H1 (cell line): Measurements from ENCODE around the gene ZACN. TPM values are rescaled to one million over a fixed set of nuclear protein-coding genes. Genes with fewer than 3 reads are reported as not detected.

ENCODE experiments used
- CBX5 ChIP-seq: fragments of 300-800, 300-1000 bp; sonication (generic); IDR thresholded peaks from 2 replicates; pipeline ENCODE4 v1.7.1; 2016; ENCODE audit warnings: antibody characterized with exemption, low read length, low read depth
- SAP30 ChIP-seq: fragments of 300-600 bp; sonication (generic); IDR thresholded peaks from 2 replicates; pipeline ENCODE4 v1.7.1; 2012; ENCODE audit warnings: low read length, moderate library complexity, mild to moderate bottlenecking, inconsistent platforms; ENCODE audit not compliant: insufficient read depth, insufficient replicate concordance
- SRF ChIP-seq: IDR thresholded peaks from 2 replicates; pipeline ENCODE4 v1.6.1; 2011; ENCODE audit warnings: mild to moderate bottlenecking, low read depth, low read length, moderate library complexity
- TCF12 ChIP-seq: IDR thresholded peaks from 2 replicates; pipeline ENCODE4 v1.6.1; 2011; ENCODE audit warnings: low read depth, mild to moderate bottlenecking, low read length
- polyA plus RNA-seq, 7 experiments: library from polyadenylated mRNA; depleted of rRNA in 3 of 7; stranded (reverse) in 5 of 7; unstranded in 2 of 7; fragments of >200 nt in 5 of 7; fragments of 200-250 nt in 2 of 7; gene quantifications; 1 replicate in 5 of 7; 2 replicates in 1 of 7; 4 replicates in 1 of 7; pipeline versions ENCODE4 v1.2.1 to v1.2.3, GENCODE V29; 2011 to 2013; ENCODE audit warnings: missing spikeins in 2 of 7, mixed read lengths in 2 of 7
- total RNA-seq: library from RNA; stranded (reverse); fragmentation: NEBNext Ultra II Directional; extraction: Animal tissue kit (Norgen Biotek cat#: 25700); gene quantifications from 2 replicates; pipeline ENCODE4 v1.2.1, GENCODE V29; 2021
- TF ChIP-seq, protein P1 (sequence below): IDR thresholded peaks from 2 replicates; pipeline ENCODE4 v1.6.1; 2011; ENCODE audit warnings: low read length, improper control_type of control experiment

ZACN gene
- total and polyA plus RNA-seq, 2 of the 8 experiments (the other 6 are each of a cell fraction or from before 2014, with no cell fraction given) = 0.26 TPM; not detected in 1

DNA sequence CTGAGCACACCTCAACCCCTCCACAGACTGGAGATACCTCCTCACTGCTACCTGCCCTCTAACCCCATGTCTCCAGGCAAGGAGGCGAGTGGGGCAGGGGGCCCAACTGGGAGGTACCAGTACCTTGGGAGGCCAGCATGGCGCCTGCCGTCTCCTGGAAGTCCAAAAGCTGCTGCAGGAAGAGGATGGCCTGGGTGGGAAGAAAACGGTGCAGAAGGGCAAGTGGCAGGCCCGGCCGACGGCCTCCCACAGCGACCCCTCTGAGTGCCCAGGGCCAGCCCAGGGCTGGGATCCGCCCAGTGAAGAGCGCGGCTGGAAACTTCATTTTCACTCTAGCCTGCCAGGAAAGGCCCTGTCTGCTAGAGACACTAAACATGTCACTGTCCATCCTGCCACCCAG is 8.5 kb downstream of the ZACN start (continued):
- TF ChIP-seq TCF12 = no peak
- TF ChIP-seq SRF = no peak
- no peak for TF ChIP-seq CBX5
- TF ChIP-seq, protein P1, sequence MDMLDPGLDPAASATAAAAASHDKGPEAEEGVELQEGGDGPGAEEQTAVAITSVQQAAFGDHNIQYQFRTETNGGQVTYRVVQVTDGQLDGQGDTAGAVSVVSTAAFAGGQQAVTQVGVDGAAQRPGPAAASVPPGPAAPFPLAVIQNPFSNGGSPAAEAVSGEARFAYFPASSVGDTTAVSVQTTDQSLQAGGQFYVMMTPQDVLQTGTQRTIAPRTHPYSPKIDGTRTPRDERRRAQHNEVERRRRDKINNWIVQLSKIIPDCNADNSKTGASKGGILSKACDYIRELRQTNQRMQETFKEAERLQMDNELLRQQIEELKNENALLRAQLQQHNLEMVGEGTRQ = no peak
- no peak for TF ChIP-seq SAP30
